ENCODE results near the gene ELF3. TPM values are rescaled to one million over a fixed set of nuclear protein-coding genes. Genes with fewer than 3 reads are reported as not detected.

The ELF3 gene
- total and polyA plus RNA-seq, 2 of the 13 experiments (the other 11 are each of a cell fraction or from before 2014, with no cell fraction given): 11.5 to 55.1 TPM

DNA sequence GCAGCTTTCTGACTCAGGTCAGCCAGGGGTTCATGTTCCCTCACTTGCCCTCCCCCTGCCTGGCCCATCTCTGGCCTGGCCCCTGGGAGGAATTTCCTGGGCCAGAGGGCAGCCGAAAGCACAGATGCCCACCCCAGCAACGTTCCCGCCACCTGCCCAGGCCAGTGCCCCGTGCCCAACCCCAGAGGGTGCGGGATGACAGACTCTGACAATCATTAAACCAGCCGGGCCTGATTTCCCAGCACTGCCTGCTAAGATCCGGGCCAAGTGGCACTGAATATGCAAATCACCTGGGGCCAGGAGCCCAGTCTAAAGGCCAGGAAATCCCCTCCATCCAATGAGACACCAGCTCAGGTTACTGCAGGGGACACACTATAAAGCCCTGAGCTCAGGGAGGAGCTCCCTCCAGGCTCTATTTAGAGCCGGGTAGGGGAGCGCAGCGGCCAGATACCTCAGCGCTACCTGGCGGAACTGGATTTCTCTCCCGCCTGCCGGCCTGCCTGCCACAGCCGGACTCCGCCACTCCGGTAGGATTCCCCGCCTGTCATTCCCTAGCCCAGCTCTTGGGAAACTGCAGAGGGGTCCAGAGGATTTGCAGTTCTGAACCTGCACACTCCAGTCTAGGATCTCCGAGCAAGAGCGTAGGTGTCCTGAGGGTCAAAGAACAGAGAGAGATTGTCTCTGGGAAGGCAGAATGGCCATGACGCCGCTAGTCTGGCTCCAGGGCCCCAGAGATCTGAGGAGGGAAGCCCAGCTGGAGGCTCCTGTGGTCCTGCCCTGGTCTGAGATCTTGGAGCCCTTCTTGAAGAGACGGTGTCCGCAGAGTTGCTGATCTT is at the start of gene ELF3 (continued):
- TF ChIP-seq ZNF280D (CRISPR knock-in tag; IDR thresholded peaks at IDR 0.05) (no peak), ZBTB25 (CRISPR knock-in tag; IDR thresholded peaks at IDR 0.05) (no peak; the same call in 1 of the 2 replicates), WIZ (CRISPR knock-in tag; IDR thresholded peaks at IDR 0.05) (no peak), MED13 (CRISPR knock-in tag; IDR thresholded peaks at IDR 0.05) (no peak), ZSCAN31 (CRISPR knock-in tag; IDR thresholded peaks at IDR 0.05; ENCODE audit: low read depth) (peak; percentile 74; the same call in 1 of the 2 replicates), ZNF7 (CRISPR knock-in tag; IDR thresholded peaks at IDR 0.05) (no peak), ARNT (IDR thresholded peaks at IDR 0.05) (no peak), REL (CRISPR knock-in tag; conservative IDR thresholded peaks at IDR 0.05) (no peak; the same call in 1 of the 2 replicates), TEAD3 (CRISPR knock-in tag; optimal IDR thresholded peaks at IDR 0.05; ENCODE audit: borderline replicate concordance) (no peak), HMG20A (CRISPR knock-in tag; IDR thresholded peaks at IDR 0.05; ENCODE audit: borderline replicate concordance) (peak; percentile 29; the same call in 1 of the 2 replicates), FOXP1 (IDR thresholded peaks at IDR 0.05) (no peak), FOXP1 (CRISPR knock-in tag; IDR thresholded peaks at IDR 0.05) (no peak), ZNF383 (CRISPR knock-in tag; IDR thresholded peaks at IDR 0.05; ENCODE audit: borderline replicate concordance) (no peak), ZNF652 (CRISPR knock-in tag; IDR thresholded peaks at IDR 0.05; ENCODE audit: borderline replicate concordance, low read depth) (no peak; the same call in 1 of the 2 replicates), KMT2A (CRISPR knock-in tag; IDR thresholded peaks at IDR 0.05) (no peak; the same call in 1 of the 2 replicates), U2AF2 (IDR thresholded peaks at IDR 0.05; ENCODE audit: low read depth, low read length) (no peak), ZFP36 (IDR thresholded peaks at IDR 0.05; ENCODE audit: borderline replicate concordance, low read depth, low read length, partially characterized antibody) (no peak), ZNF564 (CRISPR knock-in tag; IDR thresholded peaks at IDR 0.05) (no peak), PHB2 (IDR thresholded peaks at IDR 0.05; ENCODE audit: partially characterized antibody) (no peak), ZNF557 (CRISPR knock-in tag; IDR thresholded peaks at IDR 0.05) (no peak), ZNF589 (CRISPR knock-in tag; conservative IDR thresholded peaks at IDR 0.05) (no peak)
- TF ChIP-seq, protein P1, sequence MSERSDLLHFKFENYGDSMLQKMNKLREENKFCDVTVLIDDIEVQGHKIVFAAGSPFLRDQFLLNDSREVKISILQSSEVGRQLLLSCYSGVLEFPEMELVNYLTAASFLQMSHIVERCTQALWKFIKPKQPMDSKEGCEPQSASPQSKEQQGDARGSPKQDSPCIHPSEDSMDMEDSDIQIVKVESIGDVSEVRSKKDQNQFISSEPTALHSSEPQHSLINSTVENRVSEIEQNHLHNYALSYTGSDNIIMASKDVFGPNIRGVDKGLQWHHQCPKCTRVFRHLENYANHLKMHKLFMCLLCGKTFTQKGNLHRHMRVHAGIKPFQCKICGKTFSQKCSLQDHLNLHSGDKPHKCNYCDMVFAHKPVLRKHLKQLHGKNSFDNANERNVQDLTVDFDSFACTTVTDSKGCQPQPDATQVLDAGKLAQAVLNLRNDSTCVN (CRISPR knock-in tag; IDR thresholded peaks at IDR 0.05; ENCODE audit: borderline replicate concordance): peak; percentile 33; the same call in 1 of the 2 replicates
- TF ChIP-seq, protein P2, sequence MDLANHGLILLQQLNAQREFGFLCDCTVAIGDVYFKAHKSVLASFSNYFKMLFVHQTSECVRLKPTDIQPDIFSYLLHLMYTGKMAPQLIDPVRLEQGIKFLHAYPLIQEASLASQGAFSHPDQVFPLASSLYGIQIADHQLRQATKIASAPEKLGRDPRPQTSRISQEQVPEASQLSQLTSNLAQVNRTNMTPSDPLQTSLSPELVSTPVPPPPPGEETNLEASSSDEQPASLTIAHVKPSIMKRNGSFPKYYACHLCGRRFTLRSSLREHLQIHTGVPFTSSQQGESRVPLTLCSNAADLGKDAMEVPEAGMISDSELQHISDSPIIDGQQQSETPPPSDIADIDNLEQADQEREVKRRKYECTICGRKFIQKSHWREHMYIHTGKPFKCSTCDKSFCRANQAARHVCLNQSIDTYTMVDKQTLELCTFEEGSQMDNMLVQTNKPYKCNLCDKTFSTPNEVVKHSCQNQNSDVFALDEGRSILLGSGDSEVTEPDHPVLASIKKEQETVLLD (CRISPR knock-in tag; IDR thresholded peaks at IDR 0.05; ENCODE audit: low read depth): no peak
- TF ChIP-seq, protein P3, sequence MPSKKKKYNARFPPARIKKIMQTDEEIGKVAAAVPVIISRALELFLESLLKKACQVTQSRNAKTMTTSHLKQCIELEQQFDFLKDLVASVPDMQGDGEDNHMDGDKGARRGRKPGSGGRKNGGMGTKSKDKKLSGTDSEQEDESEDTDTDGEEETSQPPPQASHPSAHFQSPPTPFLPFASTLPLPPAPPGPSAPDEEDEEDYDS (CRISPR knock-in tag; IDR thresholded peaks at IDR 0.05): peak; percentile 100
